NOMO-1 (cell line): Measurements from ENCODE around the gene PSMB3.
A peak's percentile ranks its signal among the peaks of the same experiment; 100 is the strongest.

Experiments used
- DNase-seq, 2 experiments: peaks; one replicate each; lab custom pipeline; 2025; ENCODE audit not compliant: unreplicated experiment in 2 of 2; lab: John Stamatoyannopoulos, UW

The PSMB3 gene

DNA sequence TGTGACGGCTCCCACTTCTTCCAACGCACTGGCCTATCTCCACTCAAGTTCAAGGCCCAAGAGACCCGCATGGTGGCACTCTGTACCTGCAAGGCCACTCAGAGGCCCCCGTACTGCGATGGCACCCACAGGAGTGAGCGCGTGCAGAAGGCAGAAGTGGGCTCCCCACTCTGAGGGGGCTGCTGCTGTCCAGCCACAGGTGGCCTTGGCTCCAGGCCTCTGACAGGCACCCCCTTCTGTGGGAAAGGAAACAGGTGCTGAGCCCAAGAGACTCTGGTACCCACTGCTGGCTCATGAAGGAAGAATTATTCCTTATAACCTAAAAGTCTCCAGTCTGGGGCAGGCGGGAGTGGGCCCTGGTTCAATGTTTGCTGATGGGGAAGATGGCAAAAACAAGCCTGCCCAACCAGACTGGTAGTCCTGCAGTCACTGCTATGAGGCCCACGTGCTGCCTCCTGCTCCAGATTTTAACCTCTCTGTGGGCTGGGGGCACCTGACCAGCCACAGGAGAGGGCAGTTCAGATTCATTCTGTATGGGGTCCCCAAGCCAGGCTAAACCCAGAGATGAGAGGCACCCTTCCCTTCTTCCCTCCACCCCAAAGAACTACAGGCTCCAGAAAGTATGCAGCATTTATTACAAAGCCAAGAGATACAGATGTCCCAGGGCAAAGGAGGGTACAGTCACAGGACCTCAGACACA is 19.1 kb upstream of the PSMB3 start:
- no peak for DNase-seq

- no peak for DNase-seq
These were observed 18.3 kb upstream of the PSMB3 start for GRCh38 chr17:38733982-38734973.

DNA sequence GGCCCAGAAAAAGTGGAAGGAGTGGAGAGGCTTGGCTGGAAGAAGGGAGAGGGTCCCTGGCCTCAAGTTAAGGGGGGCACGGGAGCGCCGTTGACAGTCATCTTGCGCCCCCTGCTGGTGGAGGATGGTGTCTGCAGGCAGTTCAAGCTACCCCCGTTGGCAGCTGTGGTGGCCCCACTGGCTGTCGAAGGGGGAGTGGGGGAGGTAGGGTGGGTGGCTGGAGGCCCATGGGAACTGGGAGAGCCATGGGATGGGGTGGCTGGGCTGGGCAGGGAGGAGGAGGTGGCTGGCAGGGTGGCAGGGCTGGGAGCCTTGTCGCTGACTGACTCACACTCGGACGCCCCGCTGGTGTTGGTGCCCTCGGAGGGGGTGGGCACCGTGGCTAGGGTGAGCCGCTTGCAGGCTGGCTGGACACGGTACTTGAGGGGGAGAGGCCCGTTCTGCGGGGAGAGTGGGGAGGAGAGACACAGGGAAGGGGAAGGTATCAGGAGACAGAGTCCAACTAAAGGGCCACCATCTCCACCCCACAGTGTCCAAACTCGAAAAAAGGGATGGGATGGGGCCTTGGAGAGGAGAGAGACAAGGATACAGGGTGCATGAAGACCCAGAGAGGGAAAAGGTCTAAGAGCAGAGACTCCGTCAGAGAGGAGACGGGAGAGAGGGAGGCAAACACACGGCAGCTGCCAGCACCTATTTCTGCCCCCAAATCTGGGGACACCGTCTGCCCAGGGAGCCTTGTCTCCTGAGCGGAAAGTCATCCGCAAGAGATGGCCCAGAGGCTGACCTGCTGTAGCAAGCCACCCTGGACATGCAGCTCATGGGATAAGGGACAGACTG is 17.2 kb upstream of the PSMB3 start:
- no peak for DNase-seq

DNA sequence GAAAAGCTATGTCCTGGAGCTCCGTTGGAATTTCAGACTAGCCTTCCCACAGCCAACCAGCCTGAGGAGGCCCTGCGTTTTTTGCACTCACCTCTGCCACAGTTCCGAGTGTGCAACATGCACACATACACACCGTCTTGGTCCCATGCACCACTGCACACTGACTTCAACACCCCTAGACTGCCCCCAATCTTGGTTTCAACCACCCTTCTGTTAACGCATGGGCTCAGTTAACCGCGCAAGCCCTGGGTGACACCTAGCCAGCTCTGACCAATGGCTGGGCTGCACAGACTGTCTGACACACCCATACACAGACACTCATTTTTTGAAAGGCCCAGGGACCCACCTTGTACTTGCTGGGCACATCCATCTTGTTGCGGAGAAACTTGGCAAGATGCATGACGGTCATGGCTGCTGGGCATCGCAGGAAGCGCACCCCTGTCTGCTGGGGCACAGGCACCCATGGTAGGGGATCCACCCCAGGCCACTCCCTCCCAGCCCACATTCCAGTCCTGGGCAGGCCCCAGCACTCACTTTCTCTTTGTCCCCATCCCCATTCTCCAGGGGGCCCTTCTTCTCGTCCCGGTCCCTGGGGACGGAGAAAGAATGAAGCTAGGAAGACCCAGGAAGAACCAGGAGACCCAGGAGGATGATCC is 14.4 kb upstream of the PSMB3 start:
- DNase-seq: no peak

DNA sequence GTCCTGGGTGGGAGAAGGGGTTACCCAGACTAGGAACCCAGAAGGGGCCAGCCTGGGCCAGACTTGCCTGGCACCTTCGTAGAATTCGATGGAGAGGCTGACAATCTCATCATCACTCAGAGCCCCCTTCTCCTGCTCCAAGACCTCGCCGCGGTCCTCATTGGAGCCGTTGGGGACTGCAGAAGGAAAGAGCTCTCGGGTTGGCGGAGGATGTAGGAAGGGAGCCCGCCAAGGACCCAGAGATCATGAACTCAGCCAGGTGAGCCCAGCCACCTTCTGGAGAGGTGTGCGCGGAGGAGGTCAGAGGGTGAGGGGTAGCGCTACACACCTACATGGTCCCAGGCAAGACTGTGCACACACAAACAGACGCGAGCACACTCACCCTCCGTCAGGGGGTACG is 13.9 kb upstream of the PSMB3 start:
- no peak for DNase-seq

DNA sequence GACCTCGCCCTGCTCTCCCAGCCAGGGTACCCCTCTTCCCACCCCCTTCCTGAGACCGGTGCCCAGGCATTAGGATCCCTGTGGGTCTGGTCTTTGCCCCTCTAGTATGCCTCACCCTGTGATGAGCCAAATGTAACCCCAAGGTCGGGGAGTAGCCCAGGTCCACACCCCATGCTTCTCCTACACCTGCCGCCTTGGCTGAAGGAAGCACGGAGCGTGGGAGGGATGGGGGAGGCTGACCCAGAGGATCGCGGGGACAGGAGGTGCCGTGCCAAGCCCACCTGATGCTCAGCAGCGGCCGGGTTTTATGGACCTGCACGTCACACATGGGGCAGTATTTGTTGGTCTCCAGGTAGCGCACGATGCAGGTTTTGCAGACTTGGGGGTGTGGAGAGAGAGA is 13.2 kb upstream of the PSMB3 start:
- no peak for DNase-seq

DNA sequence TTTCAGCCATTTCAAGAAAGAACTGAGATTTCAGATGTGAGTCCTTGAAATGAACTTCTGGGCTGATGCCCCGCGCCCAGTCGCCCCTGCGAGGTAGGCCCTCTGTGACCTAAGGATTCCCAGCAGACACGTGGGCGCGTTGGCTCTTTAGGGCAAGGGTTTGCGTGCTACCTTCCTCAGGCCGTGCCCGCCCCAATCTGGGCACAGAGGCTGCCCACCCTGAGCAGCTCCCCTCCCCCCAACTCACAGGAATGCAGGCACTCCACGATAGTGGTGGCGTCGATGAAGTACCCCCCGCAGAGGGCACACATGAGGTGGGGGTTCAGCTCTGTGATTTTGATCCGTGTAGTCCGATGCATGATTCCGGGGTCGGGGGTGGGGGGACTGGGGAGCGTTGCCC is 12.5 kb upstream of the PSMB3 start:
- no peak for DNase-seq

GRCh38 chr17:38740806-38741205 is 11.7 kb upstream of the PSMB3 start:
- DNase-seq: no peak

DNA sequence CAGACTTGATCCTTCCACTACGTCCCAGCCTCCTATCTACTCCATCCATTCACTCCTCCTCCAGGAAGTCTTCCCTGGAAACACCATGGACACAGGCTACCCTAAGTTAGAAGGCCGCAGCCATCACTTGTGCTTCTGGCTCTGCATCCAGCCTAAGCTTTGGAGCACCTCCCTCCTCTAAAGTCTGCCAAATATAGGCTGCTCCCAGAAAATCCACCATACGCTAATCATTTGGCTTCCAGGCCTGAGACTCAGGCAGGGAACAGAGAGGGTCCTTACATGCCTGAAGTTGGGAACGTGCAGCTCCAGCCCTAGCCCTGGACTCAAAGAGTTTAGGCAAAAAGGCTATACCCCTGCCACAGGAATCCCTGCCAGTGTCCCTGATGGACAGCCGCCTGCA is 11.1 kb upstream of the PSMB3 start:
- DNase-seq: no peak

GRCh38 chr17:38741921-38742410 is 10.6 kb upstream of the PSMB3 start:
- DNase-seq: no peak

- DNase-seq: no peak
These were observed 9.9 kb upstream of the PSMB3 start for GRCh38 chr17:38742411-38743308.

DNA sequence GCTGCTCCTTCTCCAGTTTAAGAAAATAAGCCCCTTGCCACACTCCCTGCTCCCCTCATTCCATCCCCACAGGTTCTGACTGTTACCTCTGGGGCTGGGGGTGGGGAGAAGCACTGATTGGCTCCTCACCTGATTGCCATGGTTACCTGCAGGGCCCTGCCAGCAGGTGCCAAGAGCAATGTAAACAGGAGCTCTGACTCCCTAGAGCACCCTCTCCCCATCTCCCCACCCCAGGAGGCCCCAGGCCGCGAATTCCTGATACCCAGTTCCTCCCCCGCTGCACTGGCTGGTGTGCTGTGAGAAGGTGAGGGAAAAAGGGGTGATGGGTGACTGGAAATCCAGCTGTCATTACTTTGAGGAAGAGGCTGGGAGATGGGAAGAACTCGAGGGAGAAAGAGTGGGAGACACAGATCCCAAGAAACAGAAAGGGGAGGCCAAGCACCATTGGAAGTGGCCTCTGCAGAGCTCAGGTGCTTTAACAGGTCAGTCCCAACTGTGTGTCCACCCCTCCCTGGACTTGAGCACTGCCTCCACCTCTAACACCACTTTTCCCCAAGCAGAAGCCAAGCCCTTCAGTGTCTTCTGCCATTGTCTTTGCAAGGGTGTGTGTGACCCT is 8.9 kb upstream of the PSMB3 start:
- no peak for DNase-seq

GRCh38 chr17:38745545-38745944 is 7.0 kb upstream of the PSMB3 start:
- no peak for DNase-seq

GRCh38 chr17:38746004-38746848 is 6.3 kb upstream of the PSMB3 start:
- no peak for DNase-seq

GRCh38 chr17:38746849-38747462 is 5.6 kb upstream of the PSMB3 start:
- peak; percentile 31 to 41 for DNase-seq

DNA sequence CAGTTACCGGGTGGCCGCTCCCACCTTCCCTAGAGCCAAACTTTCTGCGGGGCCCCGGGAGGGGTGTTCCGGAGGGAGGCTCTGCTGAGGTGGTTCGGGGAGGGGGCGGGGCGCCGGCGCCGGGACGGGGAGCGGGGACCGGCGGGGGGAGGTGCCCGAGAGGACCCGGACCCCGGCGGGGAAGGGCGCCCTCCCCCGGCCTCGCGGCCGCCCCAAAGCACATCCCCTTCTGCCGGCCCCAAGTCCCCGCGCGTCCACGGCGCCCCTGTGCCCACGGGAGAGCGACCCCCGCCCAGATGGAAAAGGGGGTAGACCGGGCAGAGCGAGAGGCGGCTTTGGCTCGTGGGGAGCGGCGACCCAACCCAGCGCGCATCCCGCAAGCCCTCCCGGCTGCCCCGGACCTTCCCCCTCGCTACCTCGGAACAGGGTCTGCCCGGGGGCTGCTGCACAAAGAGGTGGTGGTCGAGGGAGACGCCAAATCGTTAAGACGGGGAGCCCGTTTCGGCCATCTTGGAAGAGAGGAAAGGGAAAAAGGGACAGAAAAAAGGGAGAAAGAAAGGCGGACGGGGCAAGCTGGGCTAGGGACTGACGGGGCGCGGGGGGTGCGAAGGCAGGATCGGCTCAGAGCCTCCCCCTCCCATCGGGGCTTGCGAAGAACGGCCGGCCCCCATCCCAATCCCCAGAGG is 4.9 kb upstream of the PSMB3 start:
- no peak for DNase-seq
